Stimulated activated CD4-positive, alpha-beta T cell treated with anti-CD3 and anti-CD28 coated beads, Interleukin-15, amount 100 ng/mL, for 1 hour (primary cell): ENCODE measurements around the gene TOR1A.

ENCODE experiments used
- DNase-seq, 2 donors: peaks; one replicate each; pipeline ENCODE4 v3.0.0-alpha.2; 2020; ENCODE audit warnings: low read depth in 1 of 2, low spot score in 1 of 2

TOR1A gene

GRCh38 chr9:129853614-129854013, 29.7 kb upstream of the TOR1A start:
- no peak for DNase-seq

- DNase-seq: no peak
These were observed 28.6 kb upstream of the TOR1A start for GRCh38 chr9:129852579-129852978.

- no peak for DNase-seq
These were observed 27.9 kb upstream of the TOR1A start for GRCh38 chr9:129851821-129852220.

GRCh38 chr9:129850821-129851550, 27.1 kb upstream of the TOR1A start:
- no peak for DNase-seq

GRCh38 chr9:129849901-129850300, 26.0 kb upstream of the TOR1A start:
- DNase-seq: no peak

- DNase-seq: no peak
These were observed 24.9 kb upstream of the TOR1A start for GRCh38 chr9:129848712-129849441.

- no peak for DNase-seq
These were observed 21.4 kb upstream of the TOR1A start for GRCh38 chr9:129845373-129845772.

GRCh38 chr9:129841071-129841470, 17.1 kb upstream of the TOR1A start:
- DNase-seq: no peak

- no peak for DNase-seq
These were observed 16.1 kb upstream of the TOR1A start for GRCh38 chr9:129840034-129840433.

GRCh38 chr9:129839324-129840023, 15.5 kb upstream of the TOR1A start:
- DNase-seq: no peak

GRCh38 chr9:129838707-129839259, 14.8 kb upstream of the TOR1A start:
- no peak for DNase-seq

GRCh38 chr9:129836311-129837007, 12.5 kb upstream of the TOR1A start:
- DNase-seq: no peak

GRCh38 chr9:129835860-129836223, 11.9 kb upstream of the TOR1A start:
- DNase-seq: no peak

GRCh38 chr9:129835128-129835859, 11.4 kb upstream of the TOR1A start, which contains the start of the genes C9orf78 and USP20:
C9orf78 (minus strand) TSS chr9:129835275; CDS start chr9:129835221, 54 bp downstream.
USP20 (plus strand) TSS chr9:129835458; CDS start chr9:129852556, 17,098 bp downstream.
- DNase-seq: peak; percentile 97

- no peak for DNase-seq
These were observed 10.7 kb upstream of the TOR1A start for GRCh38 chr9:129834489-129835127.

- no peak for DNase-seq
These were observed 9.0 kb upstream of the TOR1A start for GRCh38 chr9:129832982-129833381.

- no peak for DNase-seq
These were observed 5.0 kb upstream of the TOR1A start for GRCh38 chr9:129828969-129829368.

GRCh38 chr9:129828051-129828450, 4.1 kb upstream of the TOR1A start:
- DNase-seq: no peak

GRCh38 chr9:129826759-129827158, 2.8 kb upstream of the TOR1A start:
- no peak for DNase-seq

GRCh38 chr9:129826344-129826743, 2.4 kb upstream of the TOR1A start:
- DNase-seq: no peak
